NT2/D1 (cell line): ENCODE results near the gene ARIH1.

ENCODE experiments used
- SUZ12 ChIP-seq: IDR thresholded peaks from 2 replicates; pipeline ENCODE4 v1.6.1; 2011; ENCODE audit not compliant: insufficient read length, insufficient read depth; ENCODE audit errors: extremely low read depth
- YY1 ChIP-seq: IDR thresholded peaks from 2 replicates; pipeline ENCODE4 v1.6.1; 2011; ENCODE audit not compliant: insufficient read length, insufficient read depth
- ZNF274 ChIP-seq: IDR thresholded peaks from 2 replicates; pipeline ENCODE4 v1.6.1; 2011; ENCODE audit warnings: mild to moderate bottlenecking, low read depth, low read length

DNA sequence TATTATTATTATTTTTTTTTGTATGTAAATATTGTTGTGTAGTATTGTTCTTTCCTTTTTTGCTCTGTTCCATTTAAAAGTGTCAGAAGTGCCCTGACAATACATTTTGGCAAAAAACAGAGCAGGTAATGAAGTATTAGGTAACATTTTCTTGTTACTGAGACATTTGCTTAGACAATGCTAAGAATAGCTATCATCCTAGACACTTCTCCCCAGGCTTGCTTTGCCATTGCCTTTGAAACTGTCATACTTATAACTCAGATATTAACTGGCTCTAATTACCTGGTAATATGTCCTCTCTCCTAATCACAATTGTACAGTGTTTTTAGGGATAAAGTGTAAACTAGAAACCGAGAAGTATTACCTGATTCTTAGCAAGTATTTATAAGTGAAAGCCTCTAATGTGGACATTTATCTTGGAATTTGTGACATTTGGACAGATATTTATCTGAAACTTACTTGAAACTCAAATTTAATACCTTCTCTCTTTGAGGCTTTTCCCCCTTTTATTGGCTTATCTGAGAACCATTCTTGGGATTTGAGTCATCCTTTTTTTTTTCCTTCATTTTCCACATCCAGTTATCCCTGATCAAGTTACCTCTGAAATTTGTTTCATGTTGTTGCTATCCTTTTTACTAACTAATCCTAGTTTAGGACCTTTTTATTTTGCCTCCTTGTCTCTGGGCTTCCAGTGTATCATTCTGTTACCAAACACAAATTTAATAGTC, 13.1 kb downstream of the ARIH1 start:
- no peak for TF ChIP-seq ZNF274
- no peak for TF ChIP-seq SUZ12
- no peak for TF ChIP-seq YY1
